Thyroid gland (tissue), 4 donors: ENCODE results near the gene APC. TPM values are rescaled to one million over a fixed set of nuclear protein-coding genes. Genes with fewer than 3 reads are reported as not detected.

ENCODE experiments used
- DNase-seq, 2 donors: peaks; one replicate each; pipeline ENCODE4 v3.0.0-alpha.2; 2019
- H3K27ac ChIP-seq, 3 donors: fragments of 200-600 bp; sonication (generic); 1 replicate in 2 of 3; 2 replicates in 1 of 3; pipeline ENCODE4 v1.5.1; 2016 to 2019; ENCODE audit warnings: mild to moderate bottlenecking in 1 of 3, moderate library complexity in 1 of 3
- H3K27me3 ChIP-seq: fragments of 200-600 bp; sonication (generic); one replicate; pipeline ENCODE4 v1.5.1; 2019
- H3K36me3 ChIP-seq, 2 donors: fragments of 200-600 bp; sonication (generic); one replicate each; pipeline ENCODE4 v1.5.1; 2016 to 2019
- H3K4me1 ChIP-seq, 2 donors: fragments of 200-600 bp; sonication (generic); one replicate each; pipeline ENCODE4 v1.5.1; 2017 to 2019
- H3K4me3 ChIP-seq, 3 donors: fragments of 200-600 bp; sonication (generic); replicated peaks in 1 of 3; 1 replicate in 2 of 3; 2 replicates in 1 of 3; pipeline ENCODE4 v1.5.1; 2016; ENCODE audit warnings: mild to moderate bottlenecking in 1 of 3
- H3K9me3 ChIP-seq: fragments of 200-600 bp; sonication (generic); one replicate; pipeline ENCODE4 v1.5.1; 2017
- POLR2A ChIP-seq, 2 donors: fragments of 450-650 bp; IDR thresholded peaks; one replicate each; pipeline ENCODE4 v1.6.1; 2017; ENCODE audit warnings: antibody characterized with exemption in 2 of 2, mild to moderate bottlenecking in 2 of 2, moderate library complexity in 1 of 2
- WGBS, 2 donors: methylation state at CpG; one replicate each; pipeline ENCODE4 v1.1.5; 2017; 5-methylcytosine and 5-hydroxymethylcytosine counted together
- intact Hi-C: fragments of 100-400 bp; cut with DNase I; formaldehyde crosslinking; loops from one replicate; pipeline ENCODE4 v1.15.1; 2023
- total RNA-seq, 4 donors: library from RNA; depleted of rRNA; stranded (reverse); fragments of >200 nt; gene quantifications; one replicate each; pipeline ENCODE4 v1.2.3, GENCODE V29; 2016
- TF ChIP-seq, protein P1 (sequence below), 6 experiments: fragments of 200-600 bp in 3 of 6; fragments of 450-650 bp in 3 of 6; sonication (generic) in 3 of 6; IDR thresholded peaks; one replicate each; pipeline ENCODE4 v1.5.1; 2016 to 2019; ENCODE audit warnings: antibody characterized with exemption in 6 of 6, mild to moderate bottlenecking in 2 of 6, inconsistent platforms in 1 of 6, moderate library complexity in 1 of 6

Gene APC
- total RNA-seq, 4 donors from 2014 or later = 36.1 to 73.0 (median 54.7) TPM

DNA sequence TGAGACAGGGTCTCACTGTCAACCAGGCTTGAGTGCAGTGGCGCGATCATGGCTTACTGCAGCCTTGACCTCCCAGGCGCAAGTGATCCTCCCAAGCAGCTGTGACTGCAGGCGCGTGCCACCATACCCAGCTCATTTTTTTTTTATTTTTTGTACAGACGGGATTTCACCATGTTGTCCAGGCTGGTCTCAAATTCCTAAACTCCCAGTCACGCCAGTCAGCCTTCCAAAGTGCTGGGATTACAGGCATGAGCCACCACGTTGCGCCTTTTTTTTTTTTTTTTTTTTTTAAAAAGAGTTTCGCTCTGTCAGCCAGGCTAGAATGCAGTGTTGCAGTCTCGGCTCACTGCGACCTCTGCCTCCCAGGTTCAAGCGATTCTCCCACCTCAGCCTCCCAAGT is 96.3 kb downstream of the APC start:
- H3K27me3 ChIP-seq = no peaks in the 10 kb centered on the region
- TF ChIP-seq, protein P1, sequence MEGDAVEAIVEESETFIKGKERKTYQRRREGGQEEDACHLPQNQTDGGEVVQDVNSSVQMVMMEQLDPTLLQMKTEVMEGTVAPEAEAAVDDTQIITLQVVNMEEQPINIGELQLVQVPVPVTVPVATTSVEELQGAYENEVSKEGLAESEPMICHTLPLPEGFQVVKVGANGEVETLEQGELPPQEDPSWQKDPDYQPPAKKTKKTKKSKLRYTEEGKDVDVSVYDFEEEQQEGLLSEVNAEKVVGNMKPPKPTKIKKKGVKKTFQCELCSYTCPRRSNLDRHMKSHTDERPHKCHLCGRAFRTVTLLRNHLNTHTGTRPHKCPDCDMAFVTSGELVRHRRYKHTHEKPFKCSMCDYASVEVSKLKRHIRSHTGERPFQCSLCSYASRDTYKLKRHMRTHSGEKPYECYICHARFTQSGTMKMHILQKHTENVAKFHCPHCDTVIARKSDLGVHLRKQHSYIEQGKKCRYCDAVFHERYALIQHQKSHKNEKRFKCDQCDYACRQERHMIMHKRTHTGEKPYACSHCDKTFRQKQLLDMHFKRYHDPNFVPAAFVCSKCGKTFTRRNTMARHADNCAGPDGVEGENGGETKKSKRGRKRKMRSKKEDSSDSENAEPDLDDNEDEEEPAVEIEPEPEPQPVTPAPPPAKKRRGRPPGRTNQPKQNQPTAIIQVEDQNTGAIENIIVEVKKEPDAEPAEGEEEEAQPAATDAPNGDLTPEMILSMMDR (IDR thresholded peaks at IDR 0.05) = no peak
- TF ChIP-seq POLR2A (IDR thresholded peaks at IDR 0.05) = no peak
- H3K4me3 ChIP-seq = no peak overlapping the region
- DNase-seq = no peak
- no peaks in the 10 kb centered on the region for H3K4me1 ChIP-seq
- no peaks in the 10 kb centered on the region for H3K9me3 ChIP-seq
- peaks cover 15 to 22% of the 10 kb centered on the region in 2 donors for H3K36me3 ChIP-seq
- no peak overlapping the region for H3K27ac ChIP-seq
- intact Hi-C loops = no loop called here
- WGBS, 2 donors = 96 to 98% methylated on average over 13 of the region's 13 CpGs

DNA sequence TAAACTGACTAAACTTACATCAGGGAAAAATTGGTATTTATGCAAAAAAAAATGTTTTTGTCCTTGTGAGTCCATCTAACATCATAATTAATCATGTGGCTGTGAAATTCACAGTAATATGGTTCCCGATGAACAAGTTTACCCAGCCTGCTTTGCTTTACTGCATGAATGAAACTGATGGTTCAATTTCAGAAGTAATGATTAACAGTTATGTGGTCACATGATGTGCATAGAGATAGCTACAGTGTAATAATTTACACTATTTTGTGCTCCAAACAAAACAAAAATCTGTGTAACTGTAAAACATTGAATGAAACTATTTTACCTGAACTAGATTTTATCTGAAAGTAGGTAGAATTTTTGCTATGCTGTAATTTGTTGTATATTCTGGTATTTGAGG is 106.8 kb downstream of the APC start:
- intact Hi-C loops = no loop called here
- no peak for DNase-seq
- TF ChIP-seq, protein P1 (IDR thresholded peaks at IDR 0.05) = no peak
- TF ChIP-seq POLR2A (IDR thresholded peaks at IDR 0.05) = no peak
- no peaks in the 10 kb centered on the region for H3K27me3 ChIP-seq
- no peak overlapping the region for H3K27ac ChIP-seq
- WGBS, 2 donors = 88 to 100% methylated on average over 1 of the region's 1 CpG
- no peaks in the 10 kb centered on the region for H3K36me3 ChIP-seq
- H3K9me3 ChIP-seq = no peaks in the 10 kb centered on the region
- H3K4me1 ChIP-seq = no peaks in the 10 kb centered on the region
- H3K4me3 ChIP-seq = no peak overlapping the region

DNA sequence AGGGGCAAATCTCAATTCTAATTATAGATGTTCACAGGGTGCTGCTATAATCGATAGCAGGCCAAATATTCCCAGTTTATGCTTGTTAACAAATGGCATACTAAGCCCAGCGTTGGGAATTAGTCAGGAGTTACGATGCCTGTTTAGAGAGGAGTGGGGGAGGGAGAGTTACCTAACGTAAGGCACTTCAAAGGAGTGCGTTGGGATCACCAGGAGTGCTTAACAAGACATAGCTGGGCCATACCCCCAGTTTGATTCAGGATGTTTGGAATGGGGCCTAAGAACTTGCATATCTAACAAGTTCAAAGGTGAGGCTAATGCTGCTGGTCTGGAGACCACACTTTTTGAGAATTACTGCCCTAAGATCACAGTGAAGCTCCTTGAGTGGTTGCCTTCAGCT is 108.9 kb downstream of the APC start:
- Histone ChIP-seq H3K4me1 (no peaks in the 10 kb centered on the region), H3K27me3 (no peaks in the 10 kb centered on the region), H3K27ac (no peak overlapping the region), H3K4me3 (no peak overlapping the region), H3K9me3 (no peaks in the 10 kb centered on the region), H3K36me3 (no peaks in the 10 kb centered on the region)
- DNase-seq = no peak
- intact Hi-C loops = no loop called here
- 72 to 79% methylated on average over 5 of the region's 5 CpGs for WGBS, 2 donors
- TF ChIP-seq POLR2A (IDR thresholded peaks at IDR 0.05) = no peak
- TF ChIP-seq, protein P1 (IDR thresholded peaks at IDR 0.05) = no peak

DNA sequence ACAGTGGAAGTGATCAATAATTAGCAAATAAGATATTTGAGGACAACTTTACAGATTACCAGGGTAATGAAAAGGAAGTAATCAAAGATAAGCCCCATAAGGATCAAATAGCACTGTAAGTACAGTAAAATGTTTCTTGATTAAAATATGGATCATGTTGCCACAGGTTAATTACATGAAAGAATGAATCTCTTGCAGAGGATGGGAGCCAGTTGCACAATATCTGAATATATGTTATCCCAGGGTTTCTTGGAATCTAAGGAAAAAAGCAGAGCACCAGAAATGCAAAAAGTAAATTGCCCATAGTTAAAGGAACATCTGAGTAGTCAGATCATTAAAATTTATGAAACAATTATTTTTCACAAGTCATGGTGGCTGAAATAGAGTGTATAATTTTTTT is 109.6 kb downstream of the APC start:
- DNase-seq = no peak
- Histone ChIP-seq H3K36me3 (no peaks in the 10 kb centered on the region), H3K4me3 (no peak overlapping the region), H3K9me3 (no peaks in the 10 kb centered on the region), H3K4me1 (no peaks in the 10 kb centered on the region), H3K27me3 (no peaks in the 10 kb centered on the region), H3K27ac (no peak overlapping the region)
- TF ChIP-seq POLR2A (IDR thresholded peaks at IDR 0.05) = no peak
- TF ChIP-seq, protein P1 (IDR thresholded peaks at IDR 0.05) = no peak
- intact Hi-C loops = no loop called here

DNA sequence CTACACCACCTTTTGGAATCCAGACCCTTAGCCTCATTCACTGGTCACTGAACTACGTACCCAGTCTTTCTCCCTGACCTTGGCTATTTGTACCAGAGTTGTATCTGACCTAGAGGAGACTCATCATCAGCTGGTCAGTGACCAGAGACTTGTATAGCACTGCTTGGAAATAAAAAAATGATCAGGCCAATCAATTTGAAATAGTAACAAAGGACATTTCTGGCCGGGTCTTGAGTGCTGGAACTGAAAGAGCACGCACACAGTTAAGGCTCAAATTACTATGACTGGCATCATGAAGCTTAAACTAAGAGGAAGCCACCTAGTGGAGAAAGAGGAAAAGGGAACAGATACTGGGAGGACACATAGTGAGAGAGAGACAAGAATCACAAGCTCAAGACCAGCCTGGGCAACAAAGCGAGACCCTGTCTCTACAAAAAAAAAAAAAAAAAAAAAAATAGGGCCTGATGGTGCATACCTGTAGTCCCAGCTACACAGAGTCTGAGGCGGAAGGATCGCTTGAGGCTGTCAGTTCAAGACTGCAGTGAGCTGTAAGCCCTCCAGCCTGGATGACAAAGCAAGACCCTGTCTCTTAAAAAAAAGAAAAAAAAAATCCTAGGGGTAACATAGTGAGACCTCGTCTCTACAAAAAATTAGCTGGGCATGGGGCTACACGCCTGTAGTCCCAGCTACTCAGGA is 110.6 kb downstream of the APC start:
- no peaks in the 10 kb centered on the region for H3K27me3 ChIP-seq
- H3K4me3 ChIP-seq = no peak overlapping the region
- WGBS, 2 donors = 46 to 49% methylated on average over 8 of the region's 8 CpGs
- H3K27ac ChIP-seq = no peak overlapping the region
- no peaks in the 10 kb centered on the region for H3K36me3 ChIP-seq
- no peaks in the 10 kb centered on the region for H3K4me1 ChIP-seq
- H3K9me3 ChIP-seq = no peaks in the 10 kb centered on the region
- TF ChIP-seq POLR2A (IDR thresholded peaks at IDR 0.05) = no peak
- TF ChIP-seq, protein P1 (IDR thresholded peaks at IDR 0.05) = peak; percentile 19 to 68 (median 48)
- intact Hi-C loops = no loop called here
- DNase-seq = no peak
